Stimulated activated CD4-positive, alpha-beta T cell treated with anti-CD3 and anti-CD28 coated beads, Interleukin-12 subunit alpha, Interleukin-12 subunit beta, amount 100 ng/mL, for 4 hours (primary cell): ENCODE data around the gene RALGPS2.

Experiments
- DNase-seq: peaks from one replicate; pipeline ENCODE4 v3.0.0-alpha.2; 2020

The RALGPS2 gene

DNA sequence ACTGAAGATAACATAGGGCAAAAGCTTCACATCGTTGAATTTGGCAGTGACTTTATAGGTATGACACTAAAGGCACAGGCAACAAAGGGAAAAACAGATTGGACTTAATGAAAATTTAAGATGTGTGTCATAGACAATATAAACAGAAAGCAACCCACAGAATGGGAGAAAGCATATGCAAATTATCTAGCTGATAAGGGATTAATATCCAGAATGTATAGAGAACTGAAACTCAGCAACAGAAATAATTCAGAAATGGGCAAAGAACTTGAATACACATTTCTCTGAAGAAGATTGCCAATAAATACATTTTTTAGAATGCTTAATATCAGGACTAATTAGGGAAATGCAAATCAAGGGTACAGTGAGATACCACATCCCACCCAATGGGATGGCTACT lies 201.0 kb downstream of the RALGPS2 start:
- DNase-seq, result no peak

DNA sequence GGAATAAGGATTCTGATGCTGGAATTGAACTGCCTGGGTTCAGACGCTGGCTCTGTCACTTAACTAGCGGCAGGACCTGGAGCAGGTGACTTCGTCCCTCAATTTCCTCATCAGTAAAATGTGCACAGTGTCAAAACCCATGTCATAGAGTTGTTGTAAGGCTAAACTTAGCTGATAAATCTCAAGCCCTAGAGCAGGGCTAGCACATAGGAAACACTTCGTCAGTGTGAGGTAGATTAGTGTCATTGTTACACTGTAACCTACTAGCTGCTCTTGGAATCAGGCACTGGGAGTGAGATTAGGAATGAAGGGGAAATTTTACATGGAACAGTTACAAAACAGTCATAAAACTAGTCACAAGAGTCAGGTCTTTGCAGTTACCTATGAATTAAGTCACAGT lies 202.0 kb downstream of the RALGPS2 start:
- DNase-seq, result no peak

DNA sequence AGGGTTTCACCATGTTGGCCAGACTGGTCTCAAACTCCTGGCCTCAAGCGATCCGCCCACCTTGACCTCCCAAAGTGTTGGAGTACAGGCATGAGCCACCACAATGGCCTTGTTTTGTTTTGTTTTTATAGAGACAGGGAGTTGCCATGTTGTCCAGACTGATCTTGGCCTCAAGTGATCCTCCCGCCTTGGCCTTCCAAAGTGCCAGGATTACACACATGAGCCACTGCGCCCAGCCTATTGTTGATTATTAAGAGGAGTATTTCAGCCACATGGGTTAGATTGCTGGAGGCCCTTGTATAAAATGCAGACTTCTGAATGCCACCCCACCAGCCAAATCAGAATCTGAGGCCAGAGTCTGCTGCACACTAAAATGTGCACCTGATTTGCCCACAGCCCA lies 203.0 kb downstream of the RALGPS2 start:
- no peak for DNase-seq

DNA sequence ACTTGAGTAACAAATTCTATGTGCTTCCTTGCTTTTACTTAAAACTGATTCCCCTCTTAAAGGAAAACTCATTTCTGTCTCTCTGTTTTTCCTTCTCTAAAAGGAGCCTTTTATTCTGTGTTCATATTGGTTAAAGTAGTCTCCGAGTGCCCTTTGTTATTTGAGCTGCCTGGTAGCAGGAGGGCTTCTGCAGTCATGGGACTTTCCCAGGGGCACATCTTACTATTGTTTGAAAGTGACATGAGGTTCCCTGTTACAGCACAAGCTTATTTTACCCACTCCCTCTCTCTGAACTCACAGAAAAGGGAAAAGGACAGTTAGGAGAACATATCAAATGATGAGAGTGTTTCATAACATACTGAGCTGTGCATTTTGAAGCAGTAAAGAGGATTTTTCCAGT lies 203.9 kb downstream of the RALGPS2 start:
- no peak for DNase-seq

DNA sequence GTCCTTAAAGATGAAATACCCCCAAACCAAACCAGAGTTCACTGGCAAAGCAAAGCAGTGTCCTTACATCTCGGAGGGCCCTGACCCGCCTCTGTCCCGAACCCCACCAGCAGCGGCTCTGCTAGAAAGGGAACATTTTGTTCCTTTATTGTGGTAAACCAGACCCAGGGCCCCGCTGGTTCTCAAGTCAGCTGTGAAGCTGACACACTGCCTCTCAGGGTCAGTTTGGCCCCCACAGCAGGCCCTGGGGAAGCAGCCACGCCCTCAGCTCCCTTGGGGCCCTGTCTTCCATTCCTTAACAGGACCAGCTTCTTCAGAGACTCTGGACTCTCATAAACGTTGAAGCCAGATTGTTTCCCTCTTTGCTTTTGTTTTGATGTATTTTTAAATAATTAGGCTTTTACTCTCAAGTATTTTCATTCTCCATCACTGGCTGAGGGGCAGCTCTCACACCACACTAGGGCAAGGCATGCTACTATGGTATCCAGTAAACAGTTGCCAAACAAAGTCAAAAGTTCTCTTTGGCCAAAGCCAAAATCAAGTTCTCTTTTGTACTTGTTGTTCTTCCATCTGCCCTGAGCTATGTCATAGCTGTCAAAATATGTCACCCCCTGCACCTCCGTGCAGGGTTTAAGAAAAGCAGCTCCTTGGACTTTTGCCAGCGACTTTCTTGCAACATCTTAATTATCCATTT lies 207.0 kb downstream of the RALGPS2 start:
- DNase-seq, result no peak

DNA sequence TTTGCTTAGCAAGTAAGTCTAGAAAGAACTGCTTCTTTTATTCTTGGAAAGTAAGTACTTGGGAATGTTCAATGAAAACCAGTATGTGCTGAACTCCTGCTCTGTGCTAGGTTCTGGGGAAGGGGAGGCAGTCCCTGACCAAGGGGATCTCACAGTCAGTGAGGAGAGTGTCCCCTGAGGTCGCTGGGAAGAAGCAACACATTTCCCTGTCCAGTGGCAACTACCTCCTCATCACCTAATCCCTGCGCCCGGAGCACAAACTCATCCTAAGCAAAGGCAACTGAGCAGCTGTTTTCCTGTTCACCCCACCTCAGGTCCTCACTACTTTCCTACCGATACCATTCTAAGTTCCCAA lies 207.5 kb downstream of the RALGPS2 start:
- no peak for DNase-seq

DNA sequence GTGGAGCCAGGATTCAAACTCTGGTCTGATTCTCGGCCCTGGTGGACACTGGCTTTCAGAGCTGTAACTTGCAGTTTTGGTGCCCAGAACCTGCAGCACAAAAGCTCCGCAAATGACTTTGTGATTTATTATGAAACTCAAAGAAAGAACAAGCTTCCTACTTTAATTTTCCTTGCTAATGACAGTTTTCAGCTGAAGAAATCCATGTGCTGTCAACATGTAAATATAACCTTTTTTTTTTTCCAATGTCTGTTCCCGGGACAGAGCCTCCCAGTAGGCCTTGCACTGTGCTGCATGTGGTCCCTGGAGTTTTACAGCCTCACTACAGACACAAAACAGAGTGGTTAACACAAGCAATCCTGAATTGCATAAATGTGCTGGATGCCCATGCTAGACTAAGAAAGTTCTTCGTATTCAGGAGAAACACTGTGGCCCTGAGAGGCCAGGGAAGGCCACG lies 208.1 kb downstream of the RALGPS2 start:
- no peak for DNase-seq

DNA sequence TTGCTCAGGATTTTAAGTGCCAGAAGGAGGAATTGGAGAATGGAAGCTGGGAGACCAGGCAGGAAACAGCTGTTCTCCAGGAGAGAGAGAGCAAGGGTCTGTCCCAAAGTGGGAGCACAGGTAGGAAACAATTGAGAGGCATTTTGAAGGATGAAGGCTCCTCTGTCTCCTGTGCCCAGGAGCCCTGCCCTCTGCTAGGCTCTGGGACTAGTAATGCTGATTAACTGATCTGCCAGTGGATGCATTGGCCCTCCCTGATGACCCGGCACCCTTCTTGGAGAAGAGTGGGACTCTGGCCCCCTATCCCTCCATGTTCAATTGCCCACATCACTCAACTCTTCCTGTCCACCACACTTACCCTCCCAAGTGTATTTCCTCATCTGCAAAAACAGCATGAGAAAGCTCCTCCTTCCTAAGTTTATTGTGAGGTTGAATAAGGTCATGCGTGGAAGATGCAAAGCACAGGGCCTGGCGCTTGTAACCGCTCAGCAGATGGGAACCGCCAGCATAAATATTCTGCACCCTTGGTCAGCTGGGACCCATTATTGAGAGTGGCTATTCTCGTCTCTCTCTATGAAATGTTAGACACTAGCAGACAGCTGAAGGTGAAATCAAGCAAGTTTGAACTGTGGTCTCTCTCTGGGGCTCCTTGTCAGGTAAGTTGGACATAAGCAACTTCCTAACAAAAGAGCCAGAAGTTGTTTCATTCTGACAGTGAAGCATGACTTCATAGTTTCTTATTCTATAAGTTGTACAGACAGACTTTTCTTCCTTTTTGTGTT lies 208.9 kb downstream of the RALGPS2 start:
- no peak for DNase-seq

DNA sequence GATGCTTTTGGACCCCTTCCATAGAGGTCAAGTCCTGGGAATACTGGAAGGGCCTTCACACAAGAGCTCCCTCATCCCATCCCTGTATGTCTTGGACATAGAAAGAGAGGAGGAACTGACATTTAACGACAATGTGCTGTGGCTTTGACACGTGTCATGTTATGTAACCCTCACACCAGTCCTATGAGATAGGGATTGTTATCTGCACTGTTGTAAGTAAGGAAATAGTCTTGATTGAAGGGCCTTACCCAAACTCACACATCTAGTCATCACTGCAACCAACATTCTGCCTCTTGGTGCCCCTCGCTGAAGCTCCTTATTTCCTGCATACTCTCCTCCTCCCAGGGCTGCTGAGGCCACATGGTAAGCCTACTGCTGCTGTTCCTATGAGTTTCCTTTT lies 209.5 kb downstream of the RALGPS2 start:
- DNase-seq, result no peak

DNA sequence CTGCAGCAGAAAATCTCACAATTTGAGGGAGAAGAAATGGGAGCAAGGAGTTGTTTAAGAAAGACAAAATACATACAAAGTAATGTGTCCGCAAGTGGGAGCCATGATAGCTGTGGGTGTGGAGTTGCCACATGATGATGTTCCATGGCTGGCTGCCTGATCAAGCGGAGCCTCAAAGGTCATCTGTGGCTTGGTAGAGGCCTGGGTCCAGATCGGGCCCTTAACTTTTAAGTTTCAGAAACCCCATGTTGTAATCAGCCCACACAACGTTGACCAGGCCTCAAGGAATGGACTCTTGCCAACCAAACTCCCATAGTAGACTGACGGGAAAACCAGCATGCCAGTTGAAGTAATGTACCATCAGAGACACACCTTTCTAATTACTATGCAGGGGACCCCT lies 210.6 kb downstream of the RALGPS2 start:
- no peak for DNase-seq

DNA sequence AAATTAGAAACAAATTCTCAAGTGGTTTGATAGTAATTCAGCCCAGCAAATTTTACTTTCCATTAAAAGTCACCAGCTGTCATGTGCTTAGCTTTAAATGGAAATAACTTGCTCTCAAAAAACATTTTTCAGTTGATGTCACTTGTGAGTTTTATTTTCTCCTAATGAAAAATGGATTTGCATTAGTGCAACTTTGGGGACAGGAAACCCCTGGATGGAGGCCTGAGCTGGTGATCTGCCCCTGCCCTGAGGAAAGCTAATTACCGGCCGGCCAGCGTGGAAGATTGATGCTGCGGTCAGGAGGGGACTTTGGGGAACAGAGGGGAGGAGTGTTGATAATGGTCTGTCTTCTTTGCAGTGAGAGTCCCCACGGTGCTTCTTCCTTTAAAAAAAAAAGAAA lies 212.7 kb downstream of the RALGPS2 start:
- no peak for DNase-seq

DNA sequence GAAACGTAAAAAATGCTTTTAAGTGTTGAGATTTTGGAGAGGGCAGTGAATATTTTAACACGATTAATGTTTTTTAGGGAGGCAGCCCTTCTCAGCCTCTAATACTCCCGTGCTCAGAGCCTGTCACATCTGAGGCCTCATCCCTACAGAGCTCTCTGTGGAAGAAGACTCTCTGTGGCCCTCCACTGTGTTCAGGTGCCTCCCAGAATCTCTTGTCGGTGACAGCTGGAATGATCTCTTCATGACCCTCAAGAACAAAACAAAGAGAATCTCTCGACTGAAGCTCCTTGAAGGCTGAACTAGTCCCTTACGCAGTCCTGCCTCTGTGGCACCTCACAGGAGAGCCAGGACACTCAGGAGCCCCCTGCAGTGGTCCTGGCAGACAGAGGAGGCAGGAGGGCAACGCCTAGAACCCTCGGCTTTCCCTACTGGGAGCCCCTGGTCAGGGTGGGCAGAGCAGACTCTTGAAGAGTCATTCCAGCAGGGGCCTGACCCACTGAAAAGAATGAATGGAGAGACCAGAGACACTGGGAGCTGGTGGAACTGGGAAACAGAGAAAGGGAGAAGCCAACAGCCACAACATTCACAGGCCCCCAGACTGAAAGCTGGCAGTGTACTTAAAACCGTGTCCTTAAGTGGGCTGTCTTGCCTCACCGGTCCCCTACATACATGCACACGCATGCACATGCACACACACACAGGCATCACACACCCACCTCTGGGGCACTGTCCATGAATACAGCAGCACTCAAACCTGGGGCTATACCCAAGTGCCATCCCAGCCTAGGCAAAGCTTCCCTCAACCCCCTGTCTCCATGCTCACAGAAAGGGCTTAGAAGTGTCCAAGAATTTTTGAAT lies 213.3 kb downstream of the RALGPS2 start:
- DNase-seq, result no peak

DNA sequence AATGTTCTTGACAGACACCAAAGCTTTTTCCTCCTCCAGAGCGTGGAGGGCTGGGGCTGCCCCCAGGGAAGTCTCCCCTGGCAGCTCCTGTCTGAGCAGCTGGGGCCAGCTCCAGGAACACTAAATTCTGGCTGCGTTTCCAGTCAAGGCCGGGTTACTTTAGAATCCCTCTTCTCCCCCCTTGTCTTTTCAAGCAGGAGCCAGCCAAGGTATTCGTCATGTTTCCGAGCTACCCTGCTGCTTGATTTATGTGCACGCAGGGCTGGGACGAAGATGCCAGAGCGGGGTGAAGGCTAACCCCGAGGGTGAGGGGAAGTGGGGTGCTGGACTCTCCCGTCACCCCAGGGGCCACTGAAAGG lies 213.9 kb downstream of the RALGPS2 start:
- DNase-seq, result no peak

DNA sequence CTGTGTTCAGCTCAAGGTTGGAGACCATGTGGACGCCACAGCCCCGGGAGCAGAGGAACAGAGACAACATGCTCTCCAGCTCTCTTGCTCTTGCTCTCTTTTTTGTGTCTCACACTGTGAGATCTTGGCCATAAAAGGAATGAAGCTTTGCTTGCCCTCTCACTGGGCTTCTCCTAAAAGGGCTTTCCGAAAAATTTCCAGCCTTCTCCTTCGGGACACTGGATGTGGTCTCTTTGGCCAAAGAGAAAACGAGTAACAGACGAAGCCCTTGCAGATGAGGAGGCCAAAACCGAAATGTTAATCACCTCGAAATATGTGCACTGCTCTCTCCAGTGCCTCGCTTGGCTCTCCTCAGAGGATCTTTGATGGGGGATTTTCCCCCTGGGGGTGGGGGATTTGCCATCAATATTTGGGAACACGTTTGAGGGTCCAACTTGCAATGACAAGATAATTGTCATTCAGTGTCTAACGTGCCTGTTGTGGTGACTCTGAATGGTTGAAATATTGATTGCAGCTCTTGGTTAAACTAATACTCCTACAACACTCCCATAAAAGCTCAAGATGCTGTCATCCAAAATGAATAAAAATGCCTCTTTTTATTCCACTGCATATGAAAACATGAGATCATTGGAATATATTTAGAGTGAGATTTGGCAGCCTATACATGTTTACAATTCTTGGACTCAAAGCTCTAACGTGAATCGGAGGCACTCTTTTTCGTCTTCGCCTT lies 214.5 kb downstream of the RALGPS2 start:
- no peak for DNase-seq

DNA sequence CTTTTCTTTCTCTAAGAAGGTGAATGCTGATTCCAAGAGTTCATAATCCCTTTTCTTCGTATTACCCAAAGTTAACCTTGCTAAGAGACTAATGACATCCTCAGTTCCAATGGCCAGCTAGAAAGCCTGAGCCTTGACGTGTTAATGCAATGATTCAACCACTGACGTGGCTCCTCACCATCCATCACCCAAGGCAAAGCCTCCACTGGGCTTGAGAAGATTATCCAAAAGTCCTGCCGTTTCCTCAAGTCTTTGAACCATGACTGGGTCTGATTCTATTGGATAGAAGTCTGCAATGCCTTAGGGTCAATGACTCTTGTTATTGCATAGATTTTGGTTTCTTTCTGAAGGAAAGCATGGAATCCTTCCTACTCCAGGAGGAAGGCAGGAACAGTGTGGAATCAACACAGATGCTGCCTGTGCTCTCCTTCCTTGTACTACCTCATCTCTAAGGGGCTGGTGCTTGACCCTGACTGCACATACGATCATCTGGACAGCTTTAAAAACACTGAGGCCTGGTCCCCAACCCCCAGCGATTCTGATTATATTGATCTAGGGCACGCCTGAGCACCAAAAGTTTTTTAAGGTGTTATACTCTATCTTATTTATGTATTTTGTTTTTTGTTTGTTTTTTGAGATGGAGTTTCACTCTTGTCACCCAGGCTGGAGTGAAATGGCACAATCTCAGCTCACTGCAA lies 215.2 kb downstream of the RALGPS2 start:
- no peak for DNase-seq

DNA sequence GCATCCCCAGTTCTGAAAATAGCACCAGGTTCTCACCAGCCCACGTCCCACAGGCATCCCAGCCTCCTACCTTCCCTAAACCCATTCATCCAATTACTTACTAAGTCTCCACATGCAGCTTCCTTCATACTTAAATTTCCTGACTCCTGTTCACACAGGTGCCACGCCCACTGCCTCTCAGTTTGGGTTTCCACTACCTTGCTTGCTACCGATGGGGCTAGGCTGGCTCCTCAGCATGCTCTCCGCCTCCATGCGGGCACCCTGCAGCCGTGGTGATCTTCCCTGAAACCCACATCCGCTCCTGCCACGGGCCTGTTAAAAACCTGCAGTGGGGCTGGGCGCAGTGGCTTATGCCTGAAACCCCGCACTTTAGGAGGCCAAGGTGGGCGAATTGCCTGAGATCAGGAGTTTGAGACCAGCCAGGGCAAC lies 216.2 kb downstream of the RALGPS2 start:
- DNase-seq, result no peak

DNA sequence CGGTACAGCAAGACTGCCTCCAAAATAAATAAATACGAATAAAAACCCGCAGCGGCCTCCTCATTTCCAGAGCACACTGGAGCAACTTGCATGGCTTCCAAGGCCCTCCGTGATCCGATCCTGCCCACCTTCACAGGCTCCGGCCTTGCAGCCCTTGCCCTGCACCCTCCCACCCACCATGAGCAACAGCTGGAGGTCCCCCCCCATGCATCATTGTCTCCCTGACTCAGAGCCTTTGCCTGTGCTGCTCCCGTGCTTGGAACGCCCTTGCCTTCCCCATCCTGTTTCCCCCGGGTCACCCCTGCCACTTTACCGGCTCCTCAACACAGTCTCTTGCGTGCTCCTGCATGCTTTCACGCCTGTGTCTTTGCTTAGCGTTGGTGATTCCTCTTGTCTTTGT lies 216.8 kb downstream of the RALGPS2 start:
- DNase-seq, result no peak

DNA sequence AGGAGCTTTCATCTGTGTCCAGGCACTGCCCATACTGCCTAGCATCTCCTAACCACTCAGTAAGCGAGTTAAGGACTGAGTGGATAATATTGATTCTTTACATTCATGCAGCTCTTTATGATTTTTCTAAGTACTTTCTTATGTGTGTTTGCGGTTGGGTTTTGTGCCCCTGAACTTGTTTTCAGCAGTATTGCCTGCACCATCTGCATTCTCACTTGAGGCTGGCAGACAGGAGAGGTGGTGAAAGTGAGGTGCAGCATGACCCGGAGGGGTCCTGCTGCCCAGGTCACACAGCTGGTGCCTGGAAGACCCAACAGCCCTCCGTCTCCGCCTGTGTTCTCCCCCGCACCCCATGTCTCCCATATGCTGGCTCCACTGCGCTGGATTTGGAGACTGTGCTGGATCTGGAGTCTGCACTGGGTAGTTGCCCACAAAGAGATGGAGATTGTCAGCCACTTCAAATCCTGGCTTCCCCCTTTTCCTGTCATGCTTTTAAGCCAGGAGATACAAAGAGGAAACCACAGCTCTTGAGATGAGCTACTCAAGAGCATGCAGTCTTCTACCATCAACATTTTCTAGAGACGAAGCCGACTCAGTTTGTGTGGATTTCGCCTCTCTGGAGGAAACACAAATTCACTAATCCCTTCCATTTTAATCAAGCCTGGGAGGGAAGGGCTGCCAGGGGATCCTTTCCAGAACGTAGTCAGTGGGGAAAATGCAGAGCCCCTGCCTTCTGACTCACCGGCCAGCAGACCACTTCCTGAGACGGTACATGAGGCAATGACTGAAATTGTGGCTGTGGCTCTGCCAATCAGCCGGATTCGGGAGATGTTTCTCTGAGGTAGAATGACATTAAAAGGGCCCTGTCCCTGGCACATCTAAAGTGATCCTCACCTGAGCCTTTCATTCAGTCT lies 217.5 kb downstream of the RALGPS2 start:
- DNase-seq, result no peak

DNA sequence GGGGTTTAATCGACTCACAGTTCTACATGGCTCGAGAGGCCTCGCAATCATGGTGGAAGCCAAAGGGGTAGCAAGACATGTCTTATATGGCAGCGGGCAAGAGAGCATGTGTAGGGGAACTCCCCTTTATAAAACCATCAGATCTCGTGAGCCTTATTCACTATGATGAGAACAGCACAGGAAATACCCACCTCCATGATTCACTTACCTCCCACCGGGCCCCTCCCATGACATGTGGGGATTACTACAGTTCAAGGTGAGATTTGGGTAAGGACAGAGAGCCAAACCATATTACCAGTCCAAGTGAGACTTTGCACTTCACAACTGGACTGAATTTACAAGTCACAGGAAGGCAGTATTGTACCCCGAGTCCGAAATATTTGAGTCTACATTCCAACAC lies 219.7 kb downstream of the RALGPS2 start:
- DNase-seq, result no peak

DNA sequence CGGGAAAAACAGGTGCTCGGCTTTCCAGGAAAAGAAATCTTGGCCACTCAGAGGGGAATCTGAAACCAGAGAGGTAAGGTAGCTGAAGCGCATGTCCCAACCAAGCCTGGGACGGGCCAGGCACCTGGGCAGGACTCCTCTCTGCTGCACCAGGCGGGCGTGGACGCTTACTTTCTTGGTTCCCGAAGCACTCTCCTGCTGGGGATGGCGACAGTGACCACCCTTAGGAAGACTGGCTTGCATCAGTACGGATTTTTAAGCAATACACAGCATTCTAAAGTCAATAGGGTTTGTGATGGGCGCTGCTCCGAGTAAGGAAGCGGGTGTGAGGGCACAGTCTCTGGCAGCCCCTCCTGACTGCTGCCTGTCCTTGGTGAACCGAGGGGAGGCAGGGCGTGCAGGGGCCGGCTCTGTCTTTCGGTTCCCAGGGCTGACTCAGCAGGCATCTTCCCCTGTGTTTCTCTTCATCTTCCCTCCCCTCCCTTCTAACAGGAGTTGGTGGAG lies 220.8 kb downstream of the RALGPS2 start:
- no peak for DNase-seq

DNA sequence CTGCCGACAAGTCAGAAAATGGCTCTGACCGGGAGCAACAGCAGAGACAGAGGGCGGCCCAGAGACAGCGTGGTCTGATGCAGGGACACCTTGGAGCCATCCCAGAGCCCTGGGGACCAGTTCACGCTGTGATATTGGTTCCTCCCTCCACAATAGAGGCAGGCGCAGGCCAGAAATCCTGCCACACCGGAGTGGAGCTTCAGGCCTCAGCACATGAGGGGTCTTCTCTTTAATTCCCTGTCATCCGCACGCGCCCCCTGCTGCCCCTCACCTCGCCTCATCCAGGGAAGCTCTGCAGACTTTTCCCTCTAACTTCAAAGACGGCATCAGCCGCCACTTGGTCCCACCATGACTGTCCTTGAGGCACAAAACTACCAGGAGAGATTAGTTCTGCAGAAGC lies 221.4 kb downstream of the RALGPS2 start:
- no peak for DNase-seq
